Measurements from ENCODE around the gene FMN1.

Gene FMN1

DNA sequence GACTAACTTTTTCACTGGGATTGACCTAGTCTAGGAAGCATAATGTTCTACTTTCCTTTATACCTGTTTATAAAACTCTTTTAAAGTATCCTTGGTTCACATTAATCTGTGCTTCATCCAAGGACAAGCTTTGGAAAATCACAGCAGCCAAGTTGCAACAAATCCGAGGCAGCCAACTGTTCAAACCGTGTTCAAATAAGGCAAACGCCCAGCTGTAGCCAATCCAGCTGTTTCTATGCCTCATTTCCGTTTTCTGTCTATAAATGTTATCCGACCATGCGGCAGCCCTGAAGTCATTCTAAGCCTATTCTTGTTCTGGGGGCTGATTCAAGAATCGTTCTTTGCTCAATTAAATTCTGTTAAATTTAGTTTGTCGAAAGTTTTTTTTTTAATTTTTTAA is 78.3 kb downstream of the FMN1 start:
- no peak for DNase-seq

DNA sequence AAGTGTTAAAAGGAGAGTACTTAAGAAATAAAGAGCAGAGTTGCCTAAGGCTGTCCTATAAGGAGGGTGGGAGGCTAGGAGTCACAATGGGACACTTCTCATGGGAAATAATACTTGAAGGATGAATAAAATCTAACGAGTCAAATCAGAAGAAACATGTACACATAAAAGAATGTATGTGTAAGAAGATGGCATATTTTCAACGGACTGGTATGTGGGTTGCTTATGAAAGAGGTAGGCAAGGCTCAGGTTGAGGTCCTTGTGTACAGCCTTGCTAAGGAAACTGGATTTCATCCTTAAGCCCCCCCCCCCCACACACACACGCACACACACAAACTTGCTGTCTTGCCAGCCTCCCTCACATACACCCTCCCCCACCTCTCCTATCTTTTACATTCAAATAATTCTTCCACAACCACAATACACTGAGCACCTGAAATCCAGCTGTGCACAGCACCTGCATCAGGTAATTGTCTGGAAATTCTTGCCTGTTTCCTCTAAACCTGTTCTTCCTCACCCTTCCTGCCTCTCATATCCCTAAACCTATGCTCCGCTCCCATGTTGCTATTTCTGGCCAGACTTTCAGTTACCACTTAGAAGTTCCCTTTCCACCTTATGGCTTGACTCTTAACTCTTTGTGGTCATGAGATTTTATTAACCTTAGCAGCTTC is 79.2 kb downstream of the FMN1 start:
- DNase-seq: no peak

DNA sequence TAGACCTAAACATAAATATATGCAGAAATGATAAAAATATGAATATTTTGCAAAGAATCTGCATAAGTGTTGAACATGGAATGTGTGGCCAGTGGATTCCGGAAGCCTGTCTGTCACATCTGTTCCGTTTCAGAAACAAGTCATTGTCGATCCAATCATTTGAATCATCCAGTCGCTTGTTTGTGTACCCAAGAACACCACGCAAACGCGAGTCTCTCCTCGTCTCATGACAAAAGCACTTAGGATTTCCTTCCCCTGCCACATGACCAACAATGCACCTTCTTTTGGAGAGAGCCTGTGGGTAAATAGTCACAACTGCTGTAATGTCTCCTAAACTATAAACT is 80.2 kb downstream of the FMN1 start:
- DNase-seq: no peak

DNA sequence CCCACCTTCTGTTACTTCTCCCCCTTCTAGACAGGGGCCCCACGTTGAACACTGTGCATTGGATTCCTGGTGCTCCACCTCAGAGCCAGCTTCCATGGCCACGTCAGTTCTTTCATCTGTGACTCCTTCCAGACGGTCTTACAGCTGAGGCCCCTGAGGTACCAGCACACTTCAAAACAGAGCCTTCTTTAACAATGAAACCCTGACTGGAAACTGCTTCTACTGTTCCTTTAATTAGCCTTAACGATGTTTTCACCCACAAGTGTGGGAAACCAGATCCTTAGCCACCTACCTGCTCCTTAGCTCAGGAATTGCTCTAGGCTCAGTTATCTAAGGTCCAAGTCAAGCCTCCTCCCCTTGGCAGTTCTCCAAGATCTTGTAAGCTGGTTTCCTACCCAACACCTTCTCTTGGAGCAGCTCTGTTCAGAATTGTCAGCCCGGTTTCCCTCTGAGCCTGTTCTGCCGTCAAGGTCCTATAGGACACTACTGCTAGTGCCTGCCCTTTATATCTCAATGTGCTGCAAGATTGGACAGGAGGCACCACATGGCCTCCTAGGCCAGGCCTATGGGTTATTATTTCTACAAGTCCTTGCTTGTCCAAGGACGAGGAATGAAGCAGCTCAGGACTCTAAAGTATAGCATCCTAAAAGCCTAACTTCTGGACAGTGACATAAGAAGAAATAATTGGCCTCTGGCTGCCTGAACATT is 80.7 kb downstream of the FMN1 start:
- no peak for DNase-seq

DNA sequence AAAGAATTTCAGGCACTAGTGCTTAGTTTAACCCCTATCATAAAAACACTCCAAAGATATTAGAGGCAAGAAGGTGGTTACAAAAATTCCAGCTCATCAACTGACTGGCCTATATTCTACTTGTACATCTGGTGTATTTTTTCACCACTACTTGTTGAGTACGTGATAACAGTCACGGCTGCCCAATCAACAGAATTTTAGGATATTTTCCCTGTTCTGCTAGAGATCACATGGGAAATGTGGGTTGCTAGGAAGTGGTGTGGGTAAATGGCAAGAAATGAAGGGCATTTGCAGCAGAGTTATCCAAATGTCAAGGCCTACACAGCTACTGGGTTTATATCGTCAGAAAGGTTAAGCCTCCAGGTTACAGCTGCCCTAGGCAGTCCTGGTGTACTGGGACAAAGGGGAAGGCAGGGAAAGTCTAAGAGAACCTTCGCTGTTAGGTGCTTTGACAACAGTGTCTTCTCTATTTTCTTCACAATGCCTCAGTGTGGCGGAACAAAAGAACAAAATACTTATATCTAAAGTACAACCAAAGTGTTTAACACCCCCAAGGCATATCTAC is 81.9 kb downstream of the FMN1 start:
- DNase-seq: no peak

DNA sequence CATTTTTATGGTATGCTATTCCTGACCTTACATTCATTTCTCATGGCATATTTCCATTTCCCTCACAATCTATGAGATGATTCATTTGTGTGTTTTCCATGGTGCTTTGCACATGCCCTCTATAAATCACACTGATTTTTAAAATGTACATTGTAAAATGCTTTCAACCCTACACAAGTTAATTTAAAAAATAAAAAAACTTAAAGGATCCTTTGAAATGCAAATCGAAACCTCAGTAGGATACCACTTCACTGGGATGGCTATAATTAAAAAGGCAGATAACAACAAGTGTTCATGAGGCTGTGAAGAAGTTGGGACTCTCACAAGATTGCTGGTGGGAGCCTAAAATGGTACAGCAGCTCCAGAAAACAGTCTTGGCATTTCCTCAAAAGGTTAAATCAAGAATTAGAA is 83.5 kb downstream of the FMN1 start:
- no peak for DNase-seq

DNA sequence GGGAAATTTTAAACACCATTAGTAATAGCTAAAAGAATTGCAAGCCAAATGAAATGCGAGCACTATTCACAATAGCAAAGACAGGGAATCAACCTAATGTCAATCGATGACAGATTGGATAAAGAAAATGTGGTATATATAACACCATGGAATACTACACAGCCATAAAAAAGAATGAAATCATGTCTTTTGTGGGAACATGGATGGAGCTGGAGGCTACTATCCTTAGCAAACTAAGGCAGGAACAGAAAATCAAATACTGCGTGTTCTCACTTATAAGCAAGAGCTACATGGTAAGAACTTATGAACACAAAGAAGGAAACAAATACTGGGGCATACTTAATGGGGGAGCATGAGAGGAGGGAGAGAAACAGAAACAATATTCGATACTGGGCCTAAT is 85.2 kb downstream of the FMN1 start:
- no peak for DNase-seq

DNA sequence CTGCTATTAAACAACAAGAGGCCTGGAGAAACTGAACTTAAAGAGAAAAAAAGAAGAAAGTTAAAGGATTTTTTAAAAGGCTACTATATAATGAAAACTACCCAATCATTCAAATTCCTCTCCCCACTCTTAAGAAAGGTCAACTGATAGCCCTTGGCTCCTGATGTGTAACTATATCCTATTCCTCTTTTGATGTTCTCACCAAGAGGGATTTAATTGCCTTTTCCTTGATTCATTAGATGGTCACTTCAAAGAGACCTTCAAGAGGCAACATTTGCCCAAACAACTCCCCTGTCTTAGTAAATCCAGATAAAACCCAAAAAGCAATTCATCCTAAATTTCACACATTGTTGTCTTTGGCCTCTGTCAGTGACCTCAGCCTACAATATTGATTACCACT is 86.0 kb downstream of the FMN1 start:
- no peak for DNase-seq

DNA sequence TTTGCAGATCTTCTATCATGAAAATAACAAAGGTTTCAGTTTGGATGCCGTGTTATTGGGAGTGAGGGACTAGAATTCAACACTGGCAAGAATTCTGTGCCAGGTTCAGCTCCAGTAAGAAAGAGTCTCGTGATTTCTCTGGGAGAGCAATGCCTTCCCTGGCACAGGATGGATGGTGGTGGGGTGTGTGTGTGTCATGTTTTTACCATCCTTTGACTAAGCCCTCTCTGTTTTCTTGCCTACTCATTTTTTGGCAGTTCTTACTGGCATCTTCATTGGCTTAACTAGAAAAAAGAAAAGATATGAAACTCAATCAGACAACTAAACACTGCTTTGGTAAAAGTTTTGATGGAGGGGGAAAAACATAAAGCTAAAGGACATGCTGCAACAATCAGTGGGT is 86.6 kb downstream of the FMN1 start:
- DNase-seq: no peak

DNA sequence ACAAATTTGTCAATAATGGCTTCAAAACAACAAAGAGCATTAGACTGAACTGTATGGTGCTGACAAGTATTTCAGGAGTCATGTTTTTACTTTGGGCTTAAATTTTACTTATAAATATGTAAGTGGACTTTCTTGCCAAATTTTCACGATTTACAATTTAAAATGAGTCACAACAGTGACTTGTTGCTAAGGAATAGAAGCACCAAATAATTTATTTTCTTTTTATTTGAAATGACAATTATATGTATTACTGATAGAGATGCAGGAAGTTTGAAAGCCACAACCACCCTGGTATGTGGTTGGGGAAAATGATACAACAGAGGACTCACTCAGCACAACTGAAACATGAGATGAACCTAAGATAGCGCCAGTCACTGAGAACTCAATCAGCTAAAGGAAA is 90.3 kb downstream of the FMN1 start:
- DNase-seq: peak in 1 of 2 donors; percentile 19

DNA sequence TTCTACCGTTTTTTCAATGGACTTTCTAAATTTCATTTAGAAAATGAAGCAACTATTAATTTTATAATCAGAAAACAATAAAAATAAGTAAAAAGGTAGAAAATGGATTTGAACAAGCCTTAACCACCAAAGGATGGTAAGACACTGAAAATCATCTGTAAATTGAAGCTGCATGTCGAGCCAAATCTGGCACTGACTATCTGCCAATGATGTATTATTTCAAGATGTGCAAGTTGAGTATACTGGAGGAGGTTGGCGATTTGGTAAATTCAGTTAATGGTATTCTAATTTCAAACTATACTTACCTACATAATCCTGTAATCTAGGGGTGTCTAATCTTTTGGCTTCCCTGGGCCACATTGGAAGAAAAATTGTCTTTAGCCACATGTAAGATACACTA is 93.5 kb downstream of the FMN1 start:
- no peak for DNase-seq

DNA sequence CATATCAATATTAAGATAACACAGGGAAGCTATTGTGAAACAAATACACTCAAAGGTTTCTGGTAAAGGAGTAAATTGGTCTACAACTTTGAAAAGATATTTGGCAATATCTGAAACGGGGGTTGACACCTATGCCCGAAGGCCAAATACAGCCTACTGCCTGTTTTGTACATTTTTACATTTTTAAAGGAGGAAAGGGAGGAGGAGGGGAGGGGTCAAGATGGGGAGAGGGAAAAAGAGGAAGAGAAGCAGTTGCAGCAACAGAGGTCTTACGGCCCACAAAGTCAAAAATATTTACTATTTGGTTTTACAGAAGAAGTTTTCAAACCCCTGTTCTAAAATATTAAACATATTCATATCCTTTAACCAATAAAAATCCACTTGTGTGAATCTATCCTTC is 94.2 kb downstream of the FMN1 start:
- DNase-seq: peak in 1 of 2 donors; percentile 36

DNA sequence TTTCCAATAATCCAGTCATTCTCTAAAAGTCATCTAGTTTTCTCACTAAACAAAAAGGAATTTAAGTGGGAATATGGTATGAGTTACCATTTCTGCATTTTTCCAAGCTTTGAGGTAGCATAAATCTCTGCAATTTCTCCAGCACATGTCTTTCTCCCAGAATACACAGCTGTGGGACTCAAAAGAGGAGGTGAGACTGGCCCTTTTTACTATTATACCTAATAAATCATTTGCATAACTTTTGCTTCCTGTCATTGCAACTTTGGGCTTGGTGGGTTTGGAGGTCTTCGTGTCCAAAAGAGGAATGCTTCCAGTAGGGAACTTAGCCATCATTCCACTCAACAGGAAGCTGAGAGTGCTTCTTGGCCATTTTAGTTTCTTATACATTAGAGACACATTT is 94.8 kb downstream of the FMN1 start:
- no peak for DNase-seq

DNA sequence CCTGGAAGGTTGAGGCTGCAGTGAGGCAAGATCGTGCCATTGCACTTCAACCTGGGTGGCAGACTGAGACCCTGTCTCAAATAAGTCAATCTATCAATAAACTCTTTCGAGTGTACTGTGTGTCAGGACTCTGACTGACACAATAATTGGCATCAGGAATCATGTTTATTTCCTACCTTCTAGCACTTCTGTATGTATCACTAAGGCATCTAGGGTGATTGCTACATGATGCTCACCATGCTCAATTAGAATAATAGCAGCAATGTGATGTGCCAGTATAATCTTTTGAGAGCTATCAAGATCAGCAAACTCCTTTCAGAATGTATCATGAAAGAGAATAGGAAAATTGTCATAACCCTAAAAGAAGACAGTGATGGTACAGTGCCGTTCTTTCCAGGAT is 95.3 kb downstream of the FMN1 start:
- no peak for DNase-seq

DNA sequence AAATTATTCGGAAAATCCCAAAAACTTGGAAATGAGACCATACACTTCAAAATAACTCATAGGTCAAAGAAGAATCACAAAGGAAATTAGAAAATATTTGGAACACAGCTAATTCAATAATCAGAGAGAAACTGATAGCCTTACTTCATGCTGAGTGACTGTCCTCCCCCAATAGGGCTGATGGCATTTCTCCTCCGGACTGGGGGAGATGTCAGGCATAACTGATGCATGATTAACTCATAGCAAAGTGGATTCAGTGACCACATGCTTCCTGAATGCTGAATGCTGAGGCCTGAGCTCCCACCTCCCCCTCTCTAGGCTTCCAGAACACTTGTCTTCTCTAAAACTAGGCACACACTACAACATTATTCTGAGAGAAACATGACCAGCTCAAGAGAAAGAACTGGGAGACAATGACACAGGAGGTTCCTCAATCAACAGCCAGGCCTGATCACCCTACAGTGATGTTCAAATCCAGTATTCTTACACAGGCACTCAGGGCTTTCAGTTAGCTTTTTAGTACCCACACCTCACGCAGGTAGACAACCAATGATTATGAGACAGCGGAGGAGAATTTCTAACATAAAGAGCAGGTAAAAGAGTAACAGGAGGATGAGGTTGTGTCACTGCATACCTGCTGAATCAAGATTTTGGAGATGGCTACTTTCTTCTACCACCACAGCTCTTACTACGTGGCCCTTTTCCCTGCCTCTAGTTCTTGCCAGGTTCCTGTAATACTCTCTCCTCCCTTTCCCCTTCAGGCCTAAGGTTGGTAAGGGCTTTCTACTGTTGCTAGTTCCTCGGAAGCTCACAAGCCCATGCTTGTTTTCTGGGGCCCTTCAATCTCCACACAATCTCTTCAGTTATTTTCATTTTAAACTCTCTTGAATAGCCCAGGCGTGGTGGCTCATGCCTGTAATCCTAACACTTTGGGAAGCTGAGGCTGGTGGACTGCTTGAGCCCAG is 96.1 kb downstream of the FMN1 start:
- DNase-seq: peak; percentile 60 to 62

DNA sequence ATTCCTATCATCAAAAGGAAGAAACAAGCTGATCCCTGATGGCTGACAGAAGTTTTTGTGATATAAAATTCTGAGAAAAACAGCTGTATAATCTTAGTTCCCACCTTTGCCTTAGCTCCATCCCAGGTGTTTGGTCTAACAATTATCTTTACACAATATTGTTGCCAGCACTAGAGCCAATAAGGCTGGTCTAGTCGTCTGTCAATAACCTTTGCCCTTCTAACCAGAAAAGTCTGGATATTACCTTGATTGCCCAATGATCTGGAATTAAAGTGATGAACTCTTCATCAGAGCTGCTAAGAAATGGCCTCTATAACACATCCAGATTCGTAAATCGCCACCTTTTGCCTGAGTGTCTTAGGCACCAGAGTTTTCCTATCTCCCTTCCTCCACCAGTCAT is 98.4 kb downstream of the FMN1 start:
- no peak for DNase-seq

DNA sequence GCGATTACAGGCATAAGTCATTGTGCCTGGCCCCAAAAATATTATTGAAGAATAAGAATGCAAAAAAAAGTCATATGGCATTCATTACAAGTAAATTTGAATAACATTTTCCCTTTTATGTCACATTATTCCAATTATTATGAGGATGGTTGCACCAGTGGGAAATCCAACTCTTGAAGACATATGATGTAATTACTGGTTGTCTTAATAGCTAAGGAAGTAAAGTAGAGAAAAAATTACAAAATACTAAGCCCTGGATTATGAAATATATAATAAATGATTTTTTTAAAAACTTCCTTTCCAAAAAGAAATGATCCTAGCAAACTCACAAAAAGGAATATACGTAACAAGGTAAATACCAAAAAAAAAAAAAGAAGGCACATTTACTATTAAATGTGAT is 98.9 kb downstream of the FMN1 start:
- peak in 1 of 2 donors; percentile 56 for DNase-seq

DNA sequence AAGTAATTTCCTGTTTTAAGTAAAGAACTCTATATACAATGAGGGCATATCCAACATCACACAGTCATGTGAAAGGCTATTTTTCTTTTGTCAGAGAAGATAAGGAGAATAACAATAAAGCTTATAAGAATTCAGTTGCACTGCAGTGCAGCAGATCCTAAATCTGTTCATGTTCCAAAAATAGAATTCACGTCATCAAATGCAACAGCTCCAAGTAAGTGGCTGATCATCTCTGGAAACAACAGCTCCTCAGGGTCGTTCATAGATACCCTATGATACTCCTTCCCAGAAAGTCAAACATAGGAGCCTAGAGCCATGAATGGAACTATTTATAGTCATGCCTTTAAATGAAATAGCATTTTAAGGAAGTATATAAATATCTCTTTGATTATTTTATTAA is 100.2 kb downstream of the FMN1 start:
- DNase-seq: no peak

DNA sequence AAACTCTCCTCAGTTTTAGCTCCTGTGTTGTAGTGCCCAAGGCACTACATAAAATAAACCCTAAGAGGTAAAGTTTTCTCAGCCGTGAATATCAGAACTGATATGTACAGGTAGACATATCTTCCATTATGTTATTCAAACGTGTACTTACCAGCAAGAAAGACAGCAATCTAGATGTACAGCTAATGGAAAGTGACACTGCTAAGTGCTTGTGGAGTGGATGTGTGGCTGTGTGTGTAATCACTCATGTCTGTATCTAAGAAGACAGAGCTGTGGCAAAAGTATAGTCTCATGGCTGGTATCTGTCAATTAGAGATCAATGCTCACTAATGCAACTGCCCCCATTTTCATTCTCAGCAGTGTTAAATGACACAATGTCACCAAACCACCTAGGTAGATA is 101.3 kb downstream of the FMN1 start:
- no peak for DNase-seq

DNA sequence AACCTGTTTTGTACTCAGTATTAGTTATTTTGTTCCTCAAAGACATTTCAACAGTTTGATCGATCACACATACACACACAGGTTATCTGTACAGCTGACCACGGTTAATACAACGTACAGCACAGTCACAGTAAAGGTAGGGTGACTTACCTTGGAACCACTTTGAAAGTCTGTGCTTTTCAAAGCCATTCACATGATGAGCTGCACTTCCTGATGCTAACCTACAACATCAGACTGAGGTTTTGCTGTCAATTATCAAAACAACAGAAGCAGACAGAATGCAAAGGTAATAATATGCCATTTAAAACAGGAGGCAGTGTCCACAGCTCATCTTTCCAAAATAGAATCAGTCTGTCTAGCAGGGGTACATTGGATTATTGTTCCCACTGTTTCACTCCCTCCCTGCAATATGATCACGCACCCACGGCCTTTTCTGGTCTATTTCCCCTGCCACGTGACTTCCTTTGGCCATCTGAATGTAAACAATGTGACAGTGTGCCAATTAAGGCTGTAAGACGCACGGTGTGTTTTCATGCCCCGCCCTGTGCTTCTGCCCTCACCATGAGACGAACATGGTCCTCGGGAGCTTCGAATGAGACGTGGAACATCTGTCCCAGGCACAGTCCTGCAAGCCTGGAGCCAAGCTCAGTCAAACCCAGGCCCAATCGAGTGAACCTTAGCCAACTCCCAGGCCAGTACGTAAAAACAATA is 102.4 kb downstream of the FMN1 start:
- DNase-seq: no peak

DNA sequence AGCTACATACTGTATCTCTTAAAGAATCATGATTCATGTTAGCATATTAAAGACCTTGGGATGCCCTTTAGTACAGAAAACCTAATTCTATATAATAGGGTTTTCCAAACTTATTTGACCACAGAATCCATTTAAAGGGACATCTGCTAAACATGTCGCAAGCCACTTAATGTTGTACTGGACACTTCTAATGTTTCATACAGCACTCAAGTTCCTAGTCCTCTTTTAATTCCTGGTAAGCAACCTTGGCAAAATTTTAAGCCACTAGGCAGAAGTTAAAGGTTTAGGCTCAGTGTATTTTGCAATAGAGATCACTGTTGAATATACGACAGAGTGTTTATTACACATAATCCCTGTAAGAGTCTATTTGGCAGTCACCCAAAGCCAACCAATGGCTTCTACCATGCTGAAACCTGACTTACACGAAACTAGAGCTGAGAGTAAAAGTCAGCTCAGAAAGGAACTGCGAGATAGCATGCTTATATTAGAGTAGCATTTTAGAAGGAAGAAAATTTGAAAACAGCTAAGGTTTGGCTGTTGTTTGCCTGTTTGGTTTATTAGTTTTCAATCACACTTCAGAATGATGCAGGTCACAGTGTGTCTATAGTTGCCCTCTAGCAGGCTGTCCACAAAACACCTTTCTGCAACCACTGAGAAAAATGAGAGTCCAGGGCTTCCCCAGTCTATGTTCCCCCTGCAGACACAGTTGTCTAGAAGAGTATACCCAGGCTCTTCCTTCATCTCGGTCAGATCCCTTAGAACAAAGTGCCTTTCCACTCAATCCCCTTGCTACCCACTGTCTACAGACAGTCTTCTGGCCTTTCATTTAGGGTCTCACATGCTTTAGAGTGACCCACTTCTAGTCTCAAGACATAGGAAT is 104.4 kb downstream of the FMN1 start:
- DNase-seq: peak; percentile 55 to 88

All from inflammatory macrophage (primary cell).